WTC11 (cell line): Measurements from ENCODE around the gene DLGAP5. TPM values are rescaled to one million over a fixed set of nuclear protein-coding genes. Genes with fewer than 3 reads are reported as not detected.

Experiments
- ATAC-seq: fragments of 200-7000 bp; cut with Tn5 transposase; 2 replicates; pipeline ENCODE4 v1.10.0; 2021; ENCODE audit warnings: mild to moderate bottlenecking, moderate library complexity
- CTCF ChIA-PET: fragments of 300-600 bp; sonication (Branson Sonifier 250); formaldehyde crosslinking; loops from one replicate; lab custom pipeline; 2021; ENCODE audit warnings: antibody characterized with exemption; lab: Charles Lee
- POLR2A ChIA-PET: fragments of 350-600 bp; sonication (Branson Sonifier 250); formaldehyde crosslinking; loops from one replicate; lab custom pipeline; 2021; ENCODE audit warnings: antibody characterized with exemption; lab: Charles Lee
- DNase-seq: peaks from one replicate; pipeline ENCODE4 v3.0.0; 2021; ENCODE audit warnings: low spot score
- H3K27ac Mint-ChIP-seq: 2 replicates; pipeline ENCODE4 v1.8.0; 2021; ENCODE audit warnings: mixed read lengths
- H3K27me3 Mint-ChIP-seq: 2 replicates; pipeline ENCODE4 v1.8.0; 2021; ENCODE audit warnings: low read depth, mild to moderate bottlenecking, moderate library complexity, mixed read lengths
- H3K36me3 Mint-ChIP-seq: 2 replicates; pipeline ENCODE4 v1.8.0; 2021; ENCODE audit warnings: mixed read lengths
- H3K4me1 Mint-ChIP-seq: 2 replicates; pipeline ENCODE4 v1.8.0; 2022; ENCODE audit warnings: mixed read lengths
- H3K4me3 Mint-ChIP-seq: 2 replicates; pipeline ENCODE4 v1.8.0; 2021; ENCODE audit warnings: mild to moderate bottlenecking, moderate library complexity, mixed read lengths
- H3K9me3 Mint-ChIP-seq: 2 replicates; pipeline ENCODE4 v1.8.0; 2021; ENCODE audit warnings: mixed read lengths
- ARID4B ChIP-seq: sonication (generic); formaldehyde crosslinking; IDR thresholded peaks from 2 replicates; pipeline ENCODE4 v1.8.0; 2023; ENCODE audit warnings: missing genetic modification reagents, mild to moderate bottlenecking, borderline replicate concordance
- CREB1 ChIP-seq: sonication (generic); formaldehyde crosslinking; IDR thresholded peaks from 2 replicates; pipeline ENCODE4 v1.8.0; 2023; ENCODE audit warnings: mild to moderate bottlenecking, missing genetic modification reagents
- E2F4 ChIP-seq: sonication (generic); formaldehyde crosslinking; IDR thresholded peaks from 2 replicates; pipeline ENCODE4 v1.8.1; 2022; ENCODE audit warnings: low read depth, mild to moderate bottlenecking, moderate library complexity, missing genetic modification reagents, borderline replicate concordance
- E2F5 ChIP-seq: sonication (generic); formaldehyde crosslinking; IDR thresholded peaks from 2 replicates; pipeline ENCODE4 v1.8.1; 2022; ENCODE audit warnings: mild to moderate bottlenecking, moderate library complexity, missing genetic modification reagents
- ELF4 ChIP-seq: sonication (generic); formaldehyde crosslinking; IDR thresholded peaks from 2 replicates; pipeline ENCODE4 v1.8.1; 2022; ENCODE audit warnings: low read depth, mild to moderate bottlenecking, moderate library complexity, missing genetic modification reagents
- EMX1 ChIP-seq: fragments of 250-450 bp; sonication (Bioruptor Pico); IDR thresholded peaks from 2 replicates; pipeline ENCODE4 v1.8.0; 2021; ENCODE audit warnings: mild to moderate bottlenecking
- FOXJ3 ChIP-seq: sonication (generic); formaldehyde crosslinking; IDR thresholded peaks from 2 replicates; pipeline ENCODE4 v1.9.0; 2021; ENCODE audit warnings: missing genetic modification reagents, mild to moderate bottlenecking, borderline replicate concordance
- FOXK1 ChIP-seq: sonication (generic); formaldehyde crosslinking; IDR thresholded peaks from 2 replicates; pipeline ENCODE4 v1.8.0; 2022; ENCODE audit warnings: mild to moderate bottlenecking, moderate library complexity, missing genetic modification reagents
- GTF2I ChIP-seq: fragments of 250-450 bp; sonication (Bioruptor Pico); conservative IDR thresholded peaks from 2 replicates; pipeline ENCODE4 v1.4.0; 2021; ENCODE audit warnings: mild to moderate bottlenecking
- HMGA2 ChIP-seq: fragments of 250-450 bp; sonication (Bioruptor Pico); IDR thresholded peaks from 2 replicates; pipeline ENCODE4 v1.4.0; 2021; ENCODE audit warnings: mild to moderate bottlenecking, moderate library complexity
- MXD4 ChIP-seq: fragments of 250-450 bp; sonication (Bioruptor Pico); IDR thresholded peaks from 2 replicates; pipeline ENCODE4 v1.8.0; 2021; ENCODE audit warnings: mild to moderate bottlenecking, moderate library complexity, borderline replicate concordance
- NR3C1 ChIP-seq: sonication (generic); formaldehyde crosslinking; conservative IDR thresholded peaks from 2 replicates; pipeline ENCODE4 v1.8.1; 2023; ENCODE audit warnings: low read depth, mild to moderate bottlenecking, missing genetic modification reagents
- STAT6 ChIP-seq: sonication (generic); formaldehyde crosslinking; conservative IDR thresholded peaks from 2 replicates; pipeline ENCODE4 v1.8.1; 2023; ENCODE audit warnings: mild to moderate bottlenecking, low read depth, missing genetic modification reagents, moderate library complexity
- USF1 ChIP-seq: sonication (generic); formaldehyde crosslinking; IDR thresholded peaks from 2 replicates; pipeline ENCODE4 v1.8.0; 2022; ENCODE audit warnings: mild to moderate bottlenecking, missing genetic modification reagents
- ZNF512 ChIP-seq: sonication (generic); formaldehyde crosslinking; IDR thresholded peaks from 2 replicates; pipeline ENCODE4 v1.8.1; 2022; ENCODE audit warnings: missing genetic modification reagents, borderline replicate concordance
- total RNA-seq: library from RNA; stranded (reverse); gene quantifications from 3 replicates; pipeline ENCODE4 v1.2.3, GENCODE V29; 2021
- TF ChIP-seq, protein P1 (sequence below): sonication (generic); formaldehyde crosslinking; conservative IDR thresholded peaks from 2 replicates; pipeline ENCODE4 v1.8.1; 2022; ENCODE audit warnings: mild to moderate bottlenecking, missing genetic modification reagents
- TF ChIP-seq, protein P2 (sequence below): fragments of 250-450 bp; sonication (Bioruptor Pico); IDR thresholded peaks from 2 replicates; pipeline ENCODE4 v1.8.0; 2021; ENCODE audit warnings: mild to moderate bottlenecking
- TF ChIP-seq, protein P3 (sequence below): fragments of 250-450 bp; sonication (Bioruptor Pico); IDR thresholded peaks from 2 replicates; pipeline ENCODE4 v1.9.0; 2021; ENCODE audit warnings: mild to moderate bottlenecking
- TF ChIP-seq, protein P4 (sequence below): sonication (generic); formaldehyde crosslinking; IDR thresholded peaks from 2 replicates; pipeline ENCODE4 v1.8.1; 2022; ENCODE audit warnings: low read depth, missing genetic modification reagents, borderline replicate concordance

DLGAP5 gene
- total RNA-seq, 1 experiment from 2014 or later = 141 TPM

GRCh38 chr14:55139696-55140509 is 51.5 kb downstream of the DLGAP5 start:
- ATAC-seq (no peak), DNase-seq (no peak)
- Mint-ChIP-seq H3K36me3 (peaks cover 15% of the 10 kb centered on the region), H3K27ac (no peak overlapping the region), H3K4me1 (no peaks in the 10 kb centered on the region), H3K9me3 (no peaks in the 10 kb centered on the region), H3K4me3 (no peak overlapping the region), H3K27me3 (no peaks in the 10 kb centered on the region)
- ChIA-PET CTCF (interaction anchor here (1.0 kb wide), 1 partner anchor 89 kb away, joined by 3 read pairs; the partner anchor contains the start of gene MAPK1IP1L), POLR2A (interaction anchor here (1.1 kb wide), 1 partner anchor 88 kb away, joined by 3 read pairs; the partner anchor contains the start of gene MAPK1IP1L)
- TF ChIP-seq NR3C1 (no peak), E2F5 (no peak), ZNF512 (CRISPR knock-in tag) (no peak), CREB1 (no peak), EMX1 (no peak), USF1 (no peak), ELF4 (CRISPR knock-in tag) (no peak), FOXJ3 (CRISPR knock-in tag) (no peak), FOXK1 (CRISPR knock-in tag) (no peak), HMGA2 (CRISPR knock-in tag) (no peak), MXD4 (CRISPR knock-in tag) (no peak), E2F4 (no peak), GTF2I (CRISPR knock-in tag) (no peak), ARID4B (CRISPR knock-in tag) (no peak), STAT6 (CRISPR knock-in tag) (no peak)
- TF ChIP-seq, protein P1, sequence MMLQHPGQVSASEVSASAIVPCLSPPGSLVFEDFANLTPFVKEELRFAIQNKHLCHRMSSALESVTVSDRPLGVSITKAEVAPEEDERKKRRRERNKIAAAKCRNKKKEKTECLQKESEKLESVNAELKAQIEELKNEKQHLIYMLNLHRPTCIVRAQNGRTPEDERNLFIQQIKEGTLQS = no peak
- TF ChIP-seq, protein P2, sequence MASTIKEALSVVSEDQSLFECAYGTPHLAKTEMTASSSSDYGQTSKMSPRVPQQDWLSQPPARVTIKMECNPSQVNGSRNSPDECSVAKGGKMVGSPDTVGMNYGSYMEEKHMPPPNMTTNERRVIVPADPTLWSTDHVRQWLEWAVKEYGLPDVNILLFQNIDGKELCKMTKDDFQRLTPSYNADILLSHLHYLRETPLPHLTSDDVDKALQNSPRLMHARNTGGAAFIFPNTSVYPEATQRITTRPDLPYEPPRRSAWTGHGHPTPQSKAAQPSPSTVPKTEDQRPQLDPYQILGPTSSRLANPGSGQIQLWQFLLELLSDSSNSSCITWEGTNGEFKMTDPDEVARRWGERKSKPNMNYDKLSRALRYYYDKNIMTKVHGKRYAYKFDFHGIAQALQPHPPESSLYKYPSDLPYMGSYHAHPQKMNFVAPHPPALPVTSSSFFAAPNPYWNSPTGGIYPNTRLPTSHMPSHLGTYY (CRISPR knock-in tag) = no peak
- TF ChIP-seq, protein P3, sequence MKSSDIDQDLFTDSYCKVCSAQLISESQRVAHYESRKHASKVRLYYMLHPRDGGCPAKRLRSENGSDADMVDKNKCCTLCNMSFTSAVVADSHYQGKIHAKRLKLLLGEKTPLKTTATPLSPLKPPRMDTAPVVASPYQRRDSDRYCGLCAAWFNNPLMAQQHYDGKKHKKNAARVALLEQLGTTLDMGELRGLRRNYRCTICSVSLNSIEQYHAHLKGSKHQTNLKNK (CRISPR knock-in tag) = no peak
- TF ChIP-seq, protein P4, sequence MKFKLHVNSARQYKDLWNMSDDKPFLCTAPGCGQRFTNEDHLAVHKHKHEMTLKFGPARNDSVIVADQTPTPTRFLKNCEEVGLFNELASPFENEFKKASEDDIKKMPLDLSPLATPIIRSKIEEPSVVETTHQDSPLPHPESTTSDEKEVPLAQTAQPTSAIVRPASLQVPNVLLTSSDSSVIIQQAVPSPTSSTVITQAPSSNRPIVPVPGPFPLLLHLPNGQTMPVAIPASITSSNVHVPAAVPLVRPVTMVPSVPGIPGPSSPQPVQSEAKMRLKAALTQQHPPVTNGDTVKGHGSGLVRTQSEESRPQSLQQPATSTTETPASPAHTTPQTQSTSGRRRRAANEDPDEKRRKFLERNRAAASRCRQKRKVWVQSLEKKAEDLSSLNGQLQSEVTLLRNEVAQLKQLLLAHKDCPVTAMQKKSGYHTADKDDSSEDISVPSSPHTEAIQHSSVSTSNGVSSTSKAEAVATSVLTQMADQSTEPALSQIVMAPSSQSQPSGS (CRISPR knock-in tag) = no peak
